Measurements from ENCODE around the gene NDST4.

NDST4 gene
- long read RNA-seq, donor 1: 0 reads
- long read RNA-seq, donor 2: 0 reads
- long read RNA-seq, donor 3: 0 reads
- long read RNA-seq, donor 4: 0 reads
- long read RNA-seq, donor 5: 0 reads
- long read RNA-seq, donor 6: 0 reads
- long read RNA-seq, donor 7: 0 reads
- long read RNA-seq, donor 8: 0 reads

DNA sequence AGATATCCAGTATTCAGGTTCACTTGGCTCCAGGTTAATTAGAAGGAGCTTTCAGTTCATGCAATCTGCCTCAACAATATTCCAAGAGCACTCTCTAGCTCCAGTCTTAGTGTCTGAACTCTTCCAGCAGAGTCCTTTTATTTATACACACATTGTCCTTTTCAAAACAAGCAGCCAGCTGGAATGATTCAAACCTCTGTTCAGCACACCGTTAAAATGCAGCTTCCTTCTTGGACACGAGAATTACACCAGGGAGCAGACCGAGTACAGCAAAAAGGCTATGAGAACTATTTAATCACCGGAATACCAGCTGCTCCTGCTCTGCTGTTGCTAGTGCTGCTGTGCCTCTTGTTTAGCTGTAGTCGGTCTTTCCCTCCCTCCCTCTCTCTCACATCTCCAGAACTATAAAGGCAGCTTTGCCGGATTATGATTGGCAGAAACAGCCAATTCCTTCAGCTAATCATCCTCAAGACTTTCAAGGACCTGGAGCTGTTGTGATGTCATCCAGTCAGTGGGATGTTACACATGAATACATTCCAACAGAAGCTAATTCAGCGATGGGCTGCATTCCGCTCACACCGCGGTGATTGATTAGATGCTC, at the start of gene NDST4:
Gene NDST4 (minus strand): TSS at position 115 of the 601 bp plus-strand sequence. CDS start 36,584 bp downstream, outside the sequence.
- DNase-seq: peak; percentile 44

DNA sequence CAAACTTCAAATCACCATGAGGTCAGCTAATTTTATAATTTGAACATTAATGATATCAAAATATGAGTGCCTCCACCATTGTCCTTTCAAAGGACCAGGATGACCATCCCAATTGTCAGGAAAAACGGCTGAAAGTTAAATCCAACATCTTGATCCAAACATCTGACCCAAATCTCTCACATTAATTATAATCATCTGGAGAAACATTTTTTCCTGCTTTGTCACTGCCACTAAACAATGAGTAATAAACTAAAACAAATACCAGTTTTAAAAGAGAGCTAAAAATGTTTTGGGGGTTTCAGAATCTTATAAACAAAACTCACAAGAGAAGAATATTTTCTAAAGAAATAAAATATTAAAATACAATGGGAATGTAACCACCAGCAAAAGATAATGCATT, 45.7 kb upstream of the NDST4 start:
- no peak for DNase-seq

DNA sequence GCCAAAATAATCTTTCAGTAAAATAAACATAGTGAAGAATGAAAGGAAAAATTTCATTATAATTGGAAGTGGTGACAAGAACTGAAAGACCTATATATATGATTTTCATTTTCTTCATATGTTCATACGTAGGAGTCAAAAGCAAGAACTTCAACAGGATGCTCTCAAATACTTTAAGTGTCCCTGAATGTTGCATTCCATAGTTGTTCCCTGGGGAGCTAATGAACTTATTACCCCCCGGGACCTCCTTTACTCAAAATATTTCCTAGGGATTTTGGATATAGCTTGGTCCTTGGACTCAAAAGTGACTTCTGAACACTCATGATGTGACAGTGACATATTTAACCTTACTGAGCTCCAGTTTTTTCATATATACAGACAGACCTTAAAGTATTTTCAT, 44.9 kb upstream of the NDST4 start:
- DNase-seq: no peak

DNA sequence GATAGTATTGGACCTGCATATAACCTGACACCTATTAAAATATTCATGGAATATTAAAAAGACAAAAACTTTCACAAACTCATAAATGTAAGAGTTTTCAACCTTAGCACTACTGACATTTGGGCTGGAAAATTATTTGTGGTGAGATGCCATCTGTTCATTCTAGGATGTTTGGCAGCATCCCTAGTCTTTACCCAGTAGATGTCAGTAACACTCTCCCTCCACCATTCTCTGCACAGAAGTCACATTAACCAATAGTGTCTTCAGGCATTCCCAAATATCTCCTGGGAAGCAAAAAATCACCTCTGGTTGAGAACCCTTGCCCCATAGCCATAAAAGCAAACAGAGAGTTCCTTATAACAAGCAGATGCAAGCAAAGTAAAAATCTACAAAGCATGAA, 41.4 kb upstream of the NDST4 start:
- no peak for DNase-seq

DNA sequence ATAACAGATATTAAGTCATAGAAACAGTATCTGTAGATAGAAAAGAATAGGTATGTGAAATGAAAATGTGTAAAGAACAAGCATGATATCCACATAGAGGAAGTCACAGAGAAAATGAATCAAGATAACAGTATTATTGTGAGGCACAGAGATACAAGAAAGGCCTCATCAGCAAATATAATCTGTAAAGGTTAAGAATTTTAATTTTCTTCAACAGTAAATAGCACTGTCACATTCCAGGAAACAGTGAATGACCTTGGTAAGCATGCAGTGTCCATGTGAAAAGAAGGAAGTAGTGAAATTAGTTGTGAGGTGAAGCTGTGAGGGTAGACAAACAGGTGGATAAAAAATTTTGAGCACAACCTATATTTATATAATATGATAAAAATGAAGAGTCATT, 39.5 kb upstream of the NDST4 start:
- no peak for DNase-seq

DNA sequence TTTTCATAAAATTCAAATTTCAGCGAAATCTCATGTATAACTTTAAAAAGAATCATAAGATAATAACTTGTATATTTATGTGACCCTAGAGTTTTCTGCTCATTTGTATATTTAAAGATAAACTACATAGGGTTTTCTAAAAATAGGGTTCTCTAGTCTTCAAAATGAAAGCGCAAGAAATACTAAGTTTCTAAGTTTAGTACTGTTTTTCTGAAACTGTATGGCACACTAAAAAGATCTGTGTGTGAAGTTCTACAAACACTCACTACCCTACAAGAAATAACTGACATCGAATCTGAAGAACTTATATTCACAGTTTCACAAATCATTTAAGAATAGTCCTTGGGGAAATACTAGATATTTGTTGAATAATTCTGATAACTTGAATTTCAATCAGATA, 38.7 kb upstream of the NDST4 start:
- no peak for DNase-seq

DNA sequence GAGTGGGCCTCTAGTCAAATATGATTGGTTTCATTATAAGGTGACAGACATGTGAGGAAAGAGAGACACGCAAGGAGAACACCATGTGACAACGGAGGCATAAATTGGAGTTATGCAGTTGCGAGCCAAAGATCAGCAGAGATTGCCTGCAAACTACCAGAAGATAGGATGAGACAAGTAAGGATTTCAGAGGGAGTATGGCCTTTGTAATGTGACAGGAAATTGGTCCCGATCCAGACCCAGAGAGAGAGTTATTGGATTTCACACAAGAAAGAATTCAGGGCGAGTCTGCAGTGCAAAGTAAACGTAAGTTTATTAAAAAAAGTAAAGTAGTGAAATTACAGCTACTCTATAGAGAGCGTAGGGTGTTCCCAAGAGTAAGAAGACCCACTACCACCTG, 35.7 kb upstream of the NDST4 start:
- DNase-seq: no peak

DNA sequence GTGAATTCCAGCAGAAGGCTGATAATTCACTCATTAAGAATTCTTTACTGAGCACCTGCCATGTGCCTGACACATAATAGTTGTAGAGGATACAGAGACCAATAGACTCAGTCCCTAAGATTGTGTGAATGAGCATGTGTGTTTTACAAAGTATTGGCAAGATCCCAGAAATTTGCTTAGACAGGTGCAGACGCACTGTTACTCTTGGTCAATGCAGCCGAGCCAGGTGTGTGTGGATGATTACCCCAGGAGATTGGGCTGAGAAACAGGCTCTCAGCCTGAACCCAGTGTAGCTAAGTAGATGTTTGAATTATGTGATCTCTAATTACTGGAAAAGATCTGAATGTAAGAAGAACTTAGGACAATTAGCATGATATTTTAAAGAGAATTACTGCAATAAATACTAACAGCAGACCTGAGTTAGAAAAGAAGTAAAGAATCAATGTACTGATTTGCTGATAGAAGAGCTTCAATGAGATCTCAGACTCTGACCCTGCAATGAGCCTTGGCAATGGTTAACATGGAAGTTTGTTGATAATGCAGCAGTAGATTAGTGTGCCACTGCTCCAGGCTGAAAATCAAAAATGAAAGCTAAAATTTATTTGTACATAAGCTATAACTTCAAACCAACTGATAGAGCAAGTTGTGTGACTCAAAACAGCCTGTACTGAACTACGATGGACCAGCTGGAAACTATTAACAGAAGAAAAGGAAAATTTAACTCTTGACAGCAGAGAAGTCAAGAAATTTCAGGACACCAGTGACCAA, 32.2 kb upstream of the NDST4 start:
- peak; percentile 5 for DNase-seq

DNA sequence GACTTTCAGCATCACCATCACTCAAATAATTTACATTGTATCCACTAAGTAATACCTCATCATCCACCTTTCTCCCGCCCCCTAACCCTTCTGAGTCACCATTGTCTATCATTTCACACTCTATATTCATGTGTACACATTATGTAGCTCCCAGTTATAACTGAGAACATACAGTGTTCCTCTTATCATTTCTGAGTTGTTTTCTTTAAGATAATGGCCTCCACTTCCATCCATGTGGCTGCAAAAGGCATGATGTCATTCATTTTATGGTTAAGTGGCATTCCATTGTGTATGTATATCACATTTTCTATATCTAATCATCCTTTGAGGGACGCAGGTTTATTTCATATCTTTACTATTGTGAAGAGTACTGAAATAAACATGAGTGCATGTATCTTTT, 14.6 kb upstream of the NDST4 start:
- no peak for DNase-seq

DNA sequence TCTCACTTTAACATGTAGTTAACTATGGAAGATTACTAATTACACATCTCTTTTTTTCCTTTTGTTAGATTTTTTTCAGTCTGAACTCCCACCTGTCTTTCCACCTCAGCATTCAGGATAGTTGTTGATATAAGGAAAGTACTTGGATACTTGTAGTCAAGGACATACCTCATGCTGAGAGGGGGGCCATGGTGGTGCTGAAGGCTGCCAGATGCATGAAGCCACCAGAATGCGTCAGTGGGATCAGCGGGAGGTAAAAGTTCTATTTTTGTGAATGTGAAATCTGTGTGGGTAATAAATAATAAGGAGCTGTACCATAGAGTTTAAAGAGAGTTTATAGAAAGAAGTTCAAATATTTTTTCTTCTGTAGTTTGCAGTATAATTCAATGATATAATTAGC, 13.1 kb upstream of the NDST4 start:
- DNase-seq: no peak

DNA sequence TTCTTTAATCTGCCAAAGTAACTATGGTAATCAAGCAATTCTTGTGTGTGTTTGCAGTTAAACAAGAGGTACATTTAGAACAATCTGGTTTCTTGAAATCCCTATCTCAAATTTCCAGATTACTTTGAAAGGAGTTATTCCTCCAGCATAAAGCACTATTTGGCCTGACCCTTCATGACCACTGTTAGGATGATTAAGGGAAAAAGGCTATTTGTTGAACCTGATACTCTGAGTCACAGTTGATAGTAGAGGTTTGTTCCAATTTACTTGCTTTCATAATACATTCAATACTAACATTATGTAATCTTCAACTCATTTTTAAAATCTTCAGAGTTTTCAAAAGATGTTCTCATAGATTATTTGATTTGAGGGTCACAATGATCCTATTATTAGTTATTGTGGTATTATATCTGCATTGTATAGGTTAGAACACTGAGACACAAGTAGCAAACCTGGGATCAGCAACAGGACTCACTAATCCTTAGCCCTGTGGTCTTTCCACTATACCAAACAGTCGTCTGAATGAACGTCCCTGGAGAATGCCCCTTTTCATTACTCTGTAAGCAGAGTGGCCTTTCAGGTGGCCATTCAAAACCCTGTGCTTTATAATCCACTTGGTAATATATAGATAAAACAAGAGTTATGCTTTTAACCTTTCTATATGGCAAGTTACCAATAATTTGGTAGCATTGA, 8.1 kb upstream of the NDST4 start:
- no peak for DNase-seq

DNA sequence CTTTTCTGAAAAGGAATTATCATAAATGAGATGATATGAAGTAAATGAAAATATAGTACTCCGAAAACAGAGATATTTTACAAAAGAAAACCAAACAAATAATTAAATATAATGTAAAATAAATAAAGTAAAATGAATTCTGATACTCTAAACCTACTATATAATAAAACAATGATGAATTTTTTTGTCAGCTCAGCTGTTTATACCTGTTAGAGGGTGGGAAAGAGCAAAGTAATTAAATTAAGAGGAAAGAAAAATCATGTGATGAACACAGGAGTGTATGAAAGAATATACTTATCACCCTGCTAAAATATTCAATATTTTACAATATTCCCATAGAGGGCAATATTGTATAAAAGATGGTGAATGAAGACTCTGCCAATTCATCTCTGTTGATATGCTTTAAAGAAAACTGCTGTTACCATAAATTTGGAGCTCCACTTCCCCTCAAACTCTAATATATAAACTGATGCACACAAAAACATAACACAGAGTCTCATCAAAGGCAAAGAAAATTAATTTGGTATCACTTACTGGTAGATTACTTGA, 6.5 kb upstream of the NDST4 start:
- no peak for DNase-seq

DNA sequence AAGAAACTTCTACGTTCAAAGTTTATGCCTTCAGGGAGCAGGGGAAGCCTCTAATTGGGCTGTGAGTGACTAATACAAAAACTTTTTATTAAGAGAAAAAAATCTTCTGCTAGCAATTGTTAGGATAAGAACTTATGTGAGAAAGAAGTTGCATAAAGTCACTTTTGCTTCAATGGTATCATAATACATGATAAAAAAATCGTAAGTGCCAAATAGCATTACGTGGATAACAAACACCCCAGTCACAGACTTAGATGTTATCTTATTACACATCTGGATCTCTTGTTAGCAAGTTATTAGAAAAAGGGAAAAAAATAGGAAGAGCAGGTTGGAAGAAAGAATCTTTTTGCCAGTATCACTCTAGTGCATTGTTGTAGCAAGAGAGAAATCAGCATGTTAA, 4.2 kb upstream of the NDST4 start:
- no peak for DNase-seq

DNA sequence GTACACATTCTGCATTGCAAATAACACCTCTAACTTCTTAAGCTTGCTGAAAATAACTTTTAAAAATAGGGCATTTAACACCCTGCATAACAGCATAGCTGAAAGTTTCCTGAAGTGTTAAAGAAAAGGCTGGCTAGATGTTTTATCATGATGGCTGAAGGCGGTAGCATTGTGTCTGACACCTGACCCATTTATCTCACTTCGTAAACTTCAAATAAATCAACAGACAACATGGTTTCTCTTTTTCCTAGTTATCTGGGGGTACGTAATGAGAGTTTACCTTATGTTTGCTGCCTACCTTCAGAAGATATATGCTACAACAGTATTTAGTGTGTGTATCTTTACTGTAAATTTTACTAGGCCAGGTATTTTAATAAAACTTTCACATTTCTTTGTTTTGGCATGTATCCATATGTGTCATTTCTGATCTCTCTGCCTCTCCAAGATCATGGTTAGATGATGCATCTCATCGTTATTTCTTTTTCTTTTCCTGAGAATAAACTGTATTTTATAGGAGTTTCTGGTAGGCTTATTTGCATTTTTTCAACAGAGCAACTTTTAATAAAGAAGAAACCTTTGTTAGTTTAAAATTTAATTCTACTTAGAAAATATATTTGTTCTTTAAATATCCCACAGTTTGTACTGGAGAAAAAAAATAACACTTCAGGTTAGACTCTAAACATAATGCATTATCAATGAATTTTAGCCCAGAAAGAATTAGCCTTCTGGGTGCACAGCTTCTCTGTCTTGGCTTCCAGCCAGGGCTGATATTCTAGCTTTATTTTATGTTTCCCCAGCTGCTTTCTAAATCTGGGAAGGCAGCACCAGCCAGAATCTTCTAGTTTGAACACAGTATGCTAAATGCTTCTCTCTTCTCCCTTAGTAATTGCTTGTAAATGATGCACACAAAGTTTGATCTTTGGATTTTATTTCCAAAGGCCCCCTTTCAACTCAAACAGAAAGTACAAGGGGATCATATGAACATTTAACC, 2.9 kb downstream of the NDST4 start:
- no peak for DNase-seq

DNA sequence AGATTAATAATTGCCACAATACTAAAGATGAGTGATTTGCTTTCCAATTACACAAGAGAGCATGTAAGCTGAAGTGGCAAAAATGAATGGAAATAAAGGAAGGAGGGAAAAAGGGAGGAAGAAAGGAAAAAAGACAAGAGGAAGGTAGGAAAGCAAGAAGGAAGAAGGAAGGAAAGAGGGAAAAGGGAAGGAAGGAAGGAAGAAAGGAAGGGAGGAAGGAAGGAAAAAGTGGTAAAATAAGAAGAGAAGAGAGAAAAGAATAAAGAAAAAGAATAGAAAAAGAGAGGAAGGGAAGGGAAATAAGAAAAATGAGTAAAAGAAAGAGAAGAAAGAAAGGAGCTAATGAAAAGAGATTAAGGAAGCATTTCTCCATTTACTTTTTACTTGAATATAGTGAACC, 4.6 kb downstream of the NDST4 start:
- no peak for DNase-seq

DNA sequence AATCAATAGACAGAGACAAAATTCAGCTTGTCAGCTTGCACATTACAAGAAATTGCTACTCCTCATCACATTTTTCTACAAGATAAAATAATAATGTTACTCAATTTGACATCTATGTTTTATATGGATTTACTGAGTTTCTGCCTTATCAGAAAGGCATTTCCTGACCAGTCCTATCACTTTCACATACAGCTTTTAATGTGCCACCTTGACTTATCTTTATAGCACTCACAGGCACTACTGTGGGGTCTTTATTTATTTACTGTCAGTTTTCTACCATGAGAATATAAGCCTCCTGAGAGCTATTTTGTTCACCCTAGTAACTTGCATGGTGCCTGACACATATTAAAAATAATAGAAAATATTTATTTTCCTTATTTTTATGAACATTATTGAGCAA, 6.0 kb downstream of the NDST4 start:
- DNase-seq: no peak

DNA sequence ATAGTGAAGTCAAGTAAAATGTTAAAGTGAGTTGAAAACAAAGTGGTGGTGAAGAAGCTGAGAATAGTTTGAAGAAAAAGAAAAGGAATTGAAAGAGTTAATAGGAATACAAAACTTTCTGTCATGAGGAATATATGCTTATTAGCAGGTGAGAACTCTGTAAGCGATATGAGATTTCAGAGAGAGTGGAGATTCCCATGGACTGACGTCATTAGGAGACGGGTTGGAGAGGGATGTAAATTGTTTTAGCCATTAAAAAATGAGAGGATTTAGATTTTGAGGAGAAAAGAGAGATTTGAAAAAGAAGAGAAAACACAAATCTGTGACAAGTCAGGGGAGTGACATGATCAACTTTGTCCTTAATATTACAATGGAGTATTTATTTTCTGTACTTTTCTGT, 11.7 kb downstream of the NDST4 start:
- no peak for DNase-seq

DNA sequence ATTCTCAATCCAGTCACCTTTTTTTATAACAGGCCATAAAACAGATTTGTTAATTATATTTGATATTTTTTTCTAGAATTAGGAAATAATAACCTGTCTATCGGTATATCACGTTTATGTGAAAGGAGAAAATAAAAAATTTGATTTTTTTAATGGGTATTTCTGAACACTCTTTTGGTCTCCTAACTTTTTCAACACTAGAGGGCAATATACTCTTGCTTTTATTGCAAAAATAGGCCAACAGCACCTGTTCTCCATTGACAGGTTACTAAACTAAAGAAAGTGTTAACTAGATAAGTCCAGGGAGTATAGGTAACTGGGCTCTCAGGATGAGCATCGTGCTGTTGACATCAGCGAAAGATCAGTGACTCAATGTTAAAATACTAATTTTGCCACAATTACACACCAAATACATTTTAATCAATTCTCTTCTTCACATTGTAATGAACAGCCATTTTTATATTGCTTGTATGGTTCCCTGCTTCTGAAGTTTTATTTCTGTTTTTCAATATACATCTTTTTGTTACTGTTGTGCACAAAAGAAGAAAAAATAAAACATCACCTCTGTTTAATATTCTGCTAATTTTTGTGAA, 22.8 kb downstream of the NDST4 start:
- no peak for DNase-seq

DNA sequence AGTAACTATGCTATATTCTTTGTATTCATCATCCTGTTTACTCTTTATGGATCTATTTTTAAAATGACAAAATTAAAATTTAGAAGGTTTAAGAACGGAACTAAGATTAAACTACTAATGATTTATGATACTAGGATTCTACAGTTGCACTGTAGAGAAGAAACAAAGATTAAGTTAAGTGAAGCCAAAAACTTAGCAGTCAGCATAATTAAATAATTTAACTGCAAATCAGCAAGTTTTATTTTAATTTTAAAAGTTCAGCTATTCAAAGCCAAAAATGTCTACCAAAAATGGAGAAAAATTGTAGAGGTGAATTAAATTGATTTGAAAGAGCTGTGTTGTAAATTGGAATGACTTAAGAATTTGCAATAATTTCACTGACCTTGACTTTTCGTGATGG, 30.8 kb downstream of the NDST4 start:
- no peak for DNase-seq

DNA sequence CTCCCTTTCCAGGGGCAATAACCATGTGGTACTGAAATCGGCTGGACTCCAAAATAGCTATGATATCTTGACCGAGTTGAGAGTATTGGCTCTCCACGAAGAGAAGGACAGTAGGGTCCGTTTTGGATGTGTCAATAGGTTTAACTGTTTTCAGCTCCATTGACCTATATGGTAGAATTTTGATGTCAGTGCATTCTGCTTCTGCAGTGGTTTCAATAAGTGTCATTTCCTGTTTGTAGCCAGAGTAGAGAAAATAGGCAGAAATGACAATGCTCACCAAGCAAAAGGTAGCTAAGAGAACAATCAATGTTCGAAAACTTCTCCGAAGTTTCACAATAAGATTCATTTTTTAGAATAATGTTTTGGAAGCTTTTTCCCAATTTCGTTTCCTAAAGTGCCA, 36.7 kb downstream of the NDST4 start:
- no peak for DNase-seq

DNA sequence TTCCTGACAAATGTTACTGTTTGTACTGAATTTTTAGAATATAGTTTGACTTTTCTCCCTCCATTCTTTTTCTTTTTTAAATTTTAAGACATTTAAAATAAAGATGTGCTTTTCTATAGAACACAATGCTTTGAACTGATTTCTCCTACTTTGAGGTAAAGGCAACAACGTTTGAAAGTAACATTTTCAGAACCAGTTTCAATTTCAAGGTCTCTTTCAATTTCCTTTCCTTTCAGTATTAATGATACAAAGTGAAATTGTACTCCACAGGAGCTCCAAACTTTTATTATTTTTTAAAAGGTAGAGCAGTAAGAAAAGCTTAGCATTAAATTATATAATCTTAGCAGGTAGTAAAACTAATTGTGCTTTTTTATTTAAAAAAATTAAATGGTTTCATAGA, 54.9 kb downstream of the NDST4 start:
- DNase-seq: no peak

DNA sequence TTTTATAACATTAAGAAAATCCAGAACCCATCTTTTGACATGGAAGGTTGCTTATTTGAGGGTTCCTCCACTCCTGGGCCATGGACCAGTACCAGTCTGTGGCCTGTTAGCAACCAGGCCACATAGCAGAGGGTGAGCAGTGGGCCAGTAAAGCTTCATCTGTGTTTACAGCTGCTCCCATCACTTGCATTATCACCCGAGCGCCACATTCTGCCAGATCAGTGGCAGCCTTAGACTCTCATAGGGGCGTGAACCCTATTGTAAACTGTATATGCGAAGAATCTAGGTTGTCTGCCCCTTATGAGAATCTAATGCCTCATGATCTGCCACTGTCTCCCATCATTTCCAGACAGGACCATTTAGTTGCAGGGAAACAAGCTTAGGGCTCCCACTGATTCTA, 58.6 kb downstream of the NDST4 start:
- DNase-seq: no peak

All from right kidney (tissue), 9 donors.